Stimulated activated naive B cell treated with anti-CD40 and anti-IgM and Interleukin-4, amounts not matched to agents 10 μg/mL and 1 μg/mL and 100 μg/mL, for 72 hours (primary cell): ENCODE measurements around the gene AKR7A2.
"Not testable (repeated sequence)": the region's sequence is repeated elsewhere in the genome, so short reads cannot be mapped to it uniquely, and the experiment has no call there.

ENCODE experiments used
- ATAC-seq, 2 donors: fragments of 150-1000 bp; cut with Tn5 transposase; replicated peaks; 2 replicates each; pipeline ENCODE4 v1.10.0; 2021; ENCODE audit warnings: moderate library complexity in 1 of 2
- DNase-seq: peaks from one replicate; pipeline ENCODE4 v3.0.0; 2021
- H3K27ac Mint-ChIP-seq: one replicate; pipeline ENCODE4 v1.8.0; 2022; ENCODE audit warnings: mild to moderate bottlenecking, mixed read lengths
- H3K27me3 Mint-ChIP-seq, 2 donors: one replicate each; pipeline ENCODE4 v1.8.0; 2022; ENCODE audit warnings: mixed read lengths in 2 of 2
- H3K36me3 Mint-ChIP-seq, 2 donors: one replicate each; pipeline ENCODE4 v1.8.0; 2022; ENCODE audit warnings: mixed read lengths in 2 of 2, mild to moderate bottlenecking in 1 of 2
- H3K4me1 Mint-ChIP-seq, 2 donors: one replicate each; pipeline ENCODE4 v1.8.0; 2022; ENCODE audit warnings: mixed read lengths in 2 of 2, mild to moderate bottlenecking in 1 of 2
- H3K4me3 Mint-ChIP-seq, 2 donors: one replicate each; pipeline ENCODE4 v1.8.0; 2022; ENCODE audit warnings: mild to moderate bottlenecking in 2 of 2, mixed read lengths in 2 of 2, moderate library complexity in 1 of 2
- H3K9me3 Mint-ChIP-seq, 2 donors: one replicate each; pipeline ENCODE4 v1.8.0; 2022; ENCODE audit warnings: mixed read lengths in 2 of 2, mild to moderate bottlenecking in 1 of 2

AKR7A2 gene

GRCh38 chr1:19285807-19286206 is 26.1 kb downstream of the AKR7A2 start:
- H3K4me3 Mint-ChIP-seq, ATAC-seq, H3K27ac Mint-ChIP-seq, H3K9me3 Mint-ChIP-seq, DNase-seq: not testable (repeated sequence)
- Mint-ChIP-seq H3K27me3 (peaks cover 14 to 22% of the 10 kb centered on the region in 2 donors), H3K4me1 (peaks cover 7 to 13% of the 10 kb centered on the region in 2 donors), H3K36me3 (peaks cover 0 to 12% of the 10 kb centered on the region in 2 donors)

- Mint-ChIP-seq H3K27me3 (peaks cover 14 to 22% of the 10 kb centered on the region in 2 donors), H3K4me1 (peaks cover 7 to 13% of the 10 kb centered on the region in 2 donors), H3K36me3 (peaks cover 0 to 12% of the 10 kb centered on the region in 2 donors)
- not testable (repeated sequence) for DNase-seq, H3K27ac Mint-ChIP-seq, H3K4me3 Mint-ChIP-seq, ATAC-seq, H3K9me3 Mint-ChIP-seq
Measured at GRCh38 chr1:19285366-19285765, 26.6 kb downstream of the AKR7A2 start.

- no peak for DNase-seq
- Mint-ChIP-seq H3K9me3 (no peaks in the 10 kb centered on the region), H3K27me3 (peaks cover 13 to 22% of the 10 kb centered on the region in 2 donors), H3K4me1 (peaks cover 7 to 13% of the 10 kb centered on the region in 2 donors), H3K27ac (no peak overlapping the region), H3K4me3 (no peak overlapping the region), H3K36me3 (peaks cover 0 to 8% of the 10 kb centered on the region in 2 donors)
- ATAC-seq, result no peak
Measured at GRCh38 chr1:19284881-19285280, 27.1 kb downstream of the AKR7A2 start.

- Mint-ChIP-seq H3K4me1 (peaks cover 3 to 8% of the 10 kb centered on the region in 2 donors), H3K4me3 (no peak overlapping the region), H3K27me3 (peaks cover 4 to 12% of the 10 kb centered on the region in 2 donors), H3K9me3 (no peaks in the 10 kb centered on the region), H3K36me3 (peaks cover 0 to 4% of the 10 kb centered on the region in 2 donors), H3K27ac (no peak overlapping the region)
- ATAC-seq (no peak), DNase-seq (no peak)
Measured at GRCh38 chr1:19283891-19284290, 28.1 kb downstream of the AKR7A2 start.

- Mint-ChIP-seq H3K4me1 (no peaks in the 10 kb centered on the region), H3K27me3 (peaks cover 15 to 23% of the 10 kb centered on the region in 2 donors), H3K36me3 (peaks cover 6 to 11% of the 10 kb centered on the region in 2 donors), H3K4me3 (no peak overlapping the region), H3K9me3 (peaks cover 7 to 8% of the 10 kb centered on the region in 2 donors), H3K27ac (no peak overlapping the region)
- ATAC-seq, result no peak
- DNase-seq, result no peak
Measured at GRCh38 chr1:19274636-19275035, 37.3 kb downstream of the AKR7A2 start.

- peaks cover 6 to 11% of the 10 kb centered on the region in 2 donors for H3K36me3 Mint-ChIP-seq
- not testable (repeated sequence) for H3K4me1 Mint-ChIP-seq, H3K9me3 Mint-ChIP-seq, DNase-seq, H3K27ac Mint-ChIP-seq, H3K4me3 Mint-ChIP-seq
- peaks cover 15 to 23% of the 10 kb centered on the region in 2 donors for H3K27me3 Mint-ChIP-seq
- ATAC-seq, result peak; percentile 36 to 54
Measured at GRCh38 chr1:19273844-19274531, 38.0 kb downstream of the AKR7A2 start.

GRCh38 chr1:19273106-19273843 is 38.7 kb downstream of the AKR7A2 start:
- Mint-ChIP-seq H3K9me3 (peaks cover 7 to 8% of the 10 kb centered on the region in 2 donors), H3K4me3 (peak overlapping the region; percentile 6 to 12), H3K27ac (no peak overlapping the region), H3K4me1 (no peaks in the 10 kb centered on the region), H3K36me3 (peaks cover 6 to 11% of the 10 kb centered on the region in 2 donors), H3K27me3 (peaks cover 15 to 23% of the 10 kb centered on the region in 2 donors)
- DNase-seq, result no peak
- ATAC-seq, result no peak

GRCh38 chr1:19272064-19272463 is 39.9 kb downstream of the AKR7A2 start:
- no peaks in the 10 kb centered on the region for H3K4me1 Mint-ChIP-seq
- H3K27me3 Mint-ChIP-seq, result peaks cover 15 to 23% of the 10 kb centered on the region in 2 donors

GRCh38 chr1:19270343-19270730 is 41.6 kb downstream of the AKR7A2 start:
- H3K4me3 Mint-ChIP-seq, DNase-seq, H3K4me1 Mint-ChIP-seq, H3K9me3 Mint-ChIP-seq, H3K27ac Mint-ChIP-seq, ATAC-seq: not testable (repeated sequence)
- peaks cover 6 to 11% of the 10 kb centered on the region in 2 donors for H3K36me3 Mint-ChIP-seq
- peaks cover 15 to 23% of the 10 kb centered on the region in 2 donors for H3K27me3 Mint-ChIP-seq

More at GRCh38 chr1:19272064-19272463, 39.9 kb downstream of the AKR7A2 start:
- ATAC-seq (no peak), DNase-seq (no peak)
- Mint-ChIP-seq H3K27ac (no peak overlapping the region), H3K36me3 (peaks cover 6 to 11% of the 10 kb centered on the region in 2 donors), H3K9me3 (peaks cover 7 to 8% of the 10 kb centered on the region in 2 donors), H3K4me3 (no peak overlapping the region)

- Mint-ChIP-seq H3K27me3 (peaks cover 15 to 22% of the 10 kb centered on the region in 2 donors), H3K36me3 (peaks cover 6 to 10% of the 10 kb centered on the region in 2 donors)
- not testable (repeated sequence) for H3K4me3 Mint-ChIP-seq, DNase-seq, H3K9me3 Mint-ChIP-seq, H3K4me1 Mint-ChIP-seq, ATAC-seq, H3K27ac Mint-ChIP-seq
Measured at GRCh38 chr1:19269427-19270342, 42.3 kb downstream of the AKR7A2 start.

GRCh38 chr1:19268445-19268844 is 43.5 kb downstream of the AKR7A2 start:
- no peak for ATAC-seq
- Mint-ChIP-seq H3K4me1 (no peaks in the 10 kb centered on the region), H3K4me3 (no peak overlapping the region), H3K9me3 (no peaks in the 10 kb centered on the region), H3K27ac (no peak overlapping the region), H3K27me3 (peaks cover 8 to 13% of the 10 kb centered on the region in 2 donors), H3K36me3 (peaks cover 4 to 5% of the 10 kb centered on the region in 2 donors)
- no peak for DNase-seq

- no peaks in the 10 kb centered on the region for H3K9me3 Mint-ChIP-seq
- H3K4me3 Mint-ChIP-seq, result no peak overlapping the region
- H3K36me3 Mint-ChIP-seq, result peaks cover 21 to 23% of the 10 kb centered on the region in 2 donors
- DNase-seq (no peak), ATAC-seq (no peak)
- no peak overlapping the region for H3K27ac Mint-ChIP-seq
- no peaks in the 10 kb centered on the region for H3K27me3 Mint-ChIP-seq
- peaks cover 0 to 5% of the 10 kb centered on the region in 2 donors for H3K4me1 Mint-ChIP-seq
Measured at GRCh38 chr1:19262744-19263143, 49.2 kb downstream of the AKR7A2 start.

GRCh38 chr1:19262047-19262446 is 49.9 kb downstream of the AKR7A2 start:
- peaks cover 3 to 5% of the 10 kb centered on the region in 2 donors for H3K4me1 Mint-ChIP-seq
- H3K4me3 Mint-ChIP-seq, result no peak overlapping the region
- peaks cover 28% of the 10 kb centered on the region in 2 donors for H3K36me3 Mint-ChIP-seq
- H3K27me3 Mint-ChIP-seq, result no peaks in the 10 kb centered on the region
- no peak overlapping the region for H3K27ac Mint-ChIP-seq
- ATAC-seq (no peak), DNase-seq (no peak)
- no peaks in the 10 kb centered on the region for H3K9me3 Mint-ChIP-seq
